ENCODE measurements around the gene TBL1Y.
A peak's percentile ranks its signal among the peaks of the same experiment; 100 is the strongest.
"Not testable (repeated sequence)": the region's sequence is repeated elsewhere in the genome, so short reads cannot be mapped to it uniquely, and the experiment has no call there.

Gene TBL1Y

DNA sequence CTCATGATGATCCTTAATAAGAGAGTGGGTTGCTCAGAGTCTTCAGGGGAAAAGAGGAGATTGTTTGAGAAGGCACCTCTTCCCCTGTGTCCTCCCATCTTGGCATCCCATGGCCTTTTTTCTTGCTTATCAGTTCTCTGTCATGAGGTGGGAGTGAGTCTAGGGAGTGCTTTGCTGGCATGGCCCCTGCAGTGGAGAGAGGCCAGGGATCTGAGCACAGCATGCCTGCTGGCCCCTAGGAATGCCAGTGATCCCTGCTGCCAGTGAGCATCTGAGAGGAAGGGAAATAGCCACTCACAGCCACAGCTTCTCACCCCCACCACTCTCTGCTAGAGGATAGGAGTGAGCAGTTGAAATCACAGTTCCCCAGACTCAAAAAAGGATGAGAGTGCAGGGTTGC is 168.2 kb downstream of the TBL1Y start:
- DNase-seq (ENCODE audit: low read depth in 2 of 3, low spot score in 1 of 3) = no peak

- DNase-seq (ENCODE audit: low read depth in 2 of 3, low spot score in 1 of 3) = not testable (repeated sequence)
Measured at GRCh38 chrY:7080548-7080947, 170.1 kb downstream of the TBL1Y start.

- peak in 2 of 3 donors; percentile 40 to 59 for DNase-seq (ENCODE audit: low read depth in 2 of 3, low spot score in 1 of 3)
Measured at GRCh38 chrY:7085606-7086005, 175.1 kb downstream of the TBL1Y start.

GRCh38 chrY:7092836-7093235 is 182.3 kb downstream of the TBL1Y start:
- DNase-seq (ENCODE audit: low read depth in 2 of 3, low spot score in 1 of 3) = no peak

DNA sequence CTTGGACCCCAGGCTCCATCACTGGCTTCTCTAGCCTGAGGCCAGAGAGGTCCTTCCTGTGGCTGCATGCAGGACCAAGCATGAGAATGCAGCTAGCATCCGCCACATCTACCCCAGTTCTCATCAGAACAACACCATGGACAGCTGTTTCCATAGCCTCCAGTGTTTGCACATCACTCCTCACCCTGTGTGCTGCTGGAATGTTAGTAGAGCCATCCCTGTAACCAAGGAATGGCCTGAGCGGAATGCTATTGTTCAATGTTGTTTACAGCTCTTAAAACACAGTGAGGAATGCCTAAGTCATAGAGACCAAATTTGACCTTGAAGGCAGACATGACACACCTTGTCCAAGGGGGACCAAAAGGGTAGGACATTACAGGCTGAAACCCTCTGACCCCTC is 183.9 kb downstream of the TBL1Y start:
- no peak for DNase-seq (ENCODE audit: low read depth in 2 of 3, low spot score in 1 of 3)

- no peak for DNase-seq (ENCODE audit: low read depth in 2 of 3, low spot score in 1 of 3)
Measured at GRCh38 chrY:7097021-7097420, 186.5 kb downstream of the TBL1Y start.

- DNase-seq (ENCODE audit: low read depth in 2 of 3, low spot score in 1 of 3) = no peak
Measured at GRCh38 chrY:7099742-7100141, 189.2 kb downstream of the TBL1Y start.

- DNase-seq (ENCODE audit: low read depth in 2 of 3, low spot score in 1 of 3) = no peak
Measured at GRCh38 chrY:7102680-7103079, 192.2 kb downstream of the TBL1Y start.

DNA sequence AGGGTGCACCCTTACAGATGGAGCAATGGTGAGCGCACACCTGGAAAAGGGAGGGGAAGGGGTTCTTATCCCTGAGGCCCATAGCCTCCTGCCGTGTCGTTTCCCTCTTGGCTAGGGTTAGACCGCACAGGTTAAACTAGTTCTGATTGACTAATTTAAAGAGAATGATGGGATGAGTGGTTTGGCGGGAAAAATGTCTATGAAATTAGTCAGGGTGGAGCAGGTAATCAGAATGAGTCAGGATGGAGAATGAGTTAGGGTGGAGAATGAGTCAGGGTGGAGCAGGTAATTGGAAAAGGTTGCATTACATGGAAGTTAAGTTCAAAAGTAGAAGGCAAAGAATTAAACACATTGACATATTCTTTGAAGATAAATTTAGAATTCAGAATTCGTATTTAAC is 196.7 kb downstream of the TBL1Y start:
- DNase-seq (ENCODE audit: low read depth in 2 of 3, low spot score in 1 of 3) = no peak

DNA sequence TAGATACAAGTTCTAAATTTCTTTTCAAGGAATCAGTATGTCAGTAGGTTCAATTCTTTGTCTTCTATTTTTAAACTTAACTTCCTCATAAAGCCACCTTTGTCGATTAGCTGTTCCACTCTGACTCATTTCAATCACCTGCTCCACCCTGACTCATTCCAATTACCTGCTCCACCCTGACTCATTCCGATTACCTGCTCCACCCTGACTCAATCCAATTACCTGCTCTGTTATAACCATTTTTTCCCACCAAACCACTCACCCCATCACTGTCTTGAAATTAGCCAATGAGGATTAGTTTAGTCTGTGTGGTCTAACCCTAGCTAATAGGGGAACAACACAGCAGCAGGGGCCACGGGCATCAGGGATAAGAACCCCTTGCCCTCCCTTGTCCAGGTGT is 199.6 kb downstream of the TBL1Y start:
- DNase-seq (ENCODE audit: low read depth in 2 of 3, low spot score in 1 of 3) = no peak

GRCh38 chrY:7115871-7116270 is 205.4 kb downstream of the TBL1Y start:
- DNase-seq (ENCODE audit: low read depth in 2 of 3, low spot score in 1 of 3) = no peak

GRCh38 chrY:7122202-7122601 is 211.7 kb downstream of the TBL1Y start:
- DNase-seq (ENCODE audit: low read depth in 2 of 3, low spot score in 1 of 3) = no peak

DNA sequence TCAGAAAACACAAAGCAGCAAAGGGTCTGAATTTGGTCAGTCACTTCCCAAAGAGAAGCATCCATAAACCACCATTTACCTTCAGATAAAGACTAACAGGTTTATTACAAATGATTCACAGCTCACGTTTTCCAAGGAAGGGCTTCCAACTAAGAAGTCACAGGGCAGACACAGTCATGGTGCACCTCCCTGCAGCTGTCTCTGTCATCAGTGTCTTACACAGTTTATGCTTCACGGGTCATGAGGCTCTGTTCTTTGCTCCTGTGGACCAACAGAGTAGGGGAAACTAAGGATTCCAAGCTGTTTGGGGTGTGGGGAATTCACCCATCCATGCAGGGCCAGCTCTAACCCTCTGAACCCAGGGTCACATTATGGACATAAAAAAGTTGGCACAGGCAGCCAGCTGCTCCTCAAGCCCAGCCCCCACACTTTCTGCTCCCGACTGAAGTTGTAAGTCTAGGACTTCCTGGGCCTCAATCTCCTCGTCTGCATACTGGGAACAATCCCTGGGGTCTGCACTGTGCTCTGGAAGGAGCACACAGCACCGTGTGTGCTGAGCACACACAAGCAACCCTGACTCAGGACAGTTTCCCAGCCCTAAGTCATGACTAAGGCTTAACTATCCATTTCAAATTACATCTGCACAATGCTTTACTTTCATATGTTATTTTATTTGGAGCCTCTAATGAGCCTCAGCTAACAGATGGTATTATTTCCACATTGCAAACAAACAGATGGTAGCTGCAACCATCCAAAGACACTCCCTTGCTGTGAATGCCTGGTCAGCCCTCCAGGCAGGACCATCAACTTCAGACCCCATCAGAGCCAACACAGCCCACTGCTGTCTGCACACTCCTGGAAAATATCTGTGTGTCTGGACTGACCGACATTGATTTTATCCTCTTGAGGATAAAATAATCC is 214.9 kb downstream of the TBL1Y start:
- no peak for DNase-seq (ENCODE audit: low read depth in 2 of 3, low spot score in 1 of 3)

- DNase-seq (ENCODE audit: low read depth in 2 of 3, low spot score in 1 of 3) = no peak
Measured at GRCh38 chrY:7128211-7128610, 217.7 kb downstream of the TBL1Y start.
